Upper lobe of right lung (tissue), 1 donor: ENCODE data around the gene BRD4. TPM values are rescaled to one million over a fixed set of nuclear protein-coding genes. Genes with fewer than 3 reads are reported as not detected.

Experiments used
- ATAC-seq: fragments of 200-7000 bp; cut with Tn5 transposase; one replicate; pipeline ENCODE4 v1.9.1; 2020; ENCODE audit warnings: mild to moderate bottlenecking, moderate library complexity
- DNase-seq: peaks from one replicate; pipeline ENCODE4 v3.0.0-alpha.2; 2020
- H3K27ac ChIP-seq: fragments of 200-600 bp; one replicate; pipeline ENCODE4 v1.8.0; 2022
- H3K27me3 ChIP-seq: fragments of 200-600 bp; one replicate; pipeline ENCODE4 v1.8.0; 2022; ENCODE audit warnings: mild to moderate bottlenecking
- H3K36me3 ChIP-seq: fragments of 200-600 bp; one replicate; pipeline ENCODE4 v1.8.0; 2022
- H3K4me1 ChIP-seq: fragments of 200-600 bp; one replicate; pipeline ENCODE4 v1.8.0; 2022
- H3K4me3 ChIP-seq: fragments of 200-600 bp; one replicate; pipeline ENCODE4 v1.8.0; 2022; ENCODE audit warnings: mild to moderate bottlenecking
- H3K9me3 ChIP-seq: fragments of 200-600 bp; one replicate; pipeline ENCODE4 v1.8.0; 2022
- intact Hi-C: fragments of 100-400 bp; cut with DNase I; formaldehyde crosslinking; loops from one replicate; pipeline ENCODE4 v1.11.0; 2022
- total RNA-seq: library from RNA; stranded (reverse); fragmentation: NEBNext Ultra II Directional; extraction: Animal tissue kit (Norgen Biotek cat#: 25700); gene quantifications from one replicate; pipeline ENCODE4 v1.2.1, GENCODE V29; 2021
- TF ChIP-seq, protein P1 (sequence below): fragments of 200-600 bp; IDR thresholded peaks from one replicate; pipeline ENCODE4 v1.8.0; 2022; ENCODE audit warnings: antibody characterized with exemption
- donor health status: DM: no; HTN: yes; CAD: no; lungs with severe emphysema.

Gene BRD4
- total RNA-seq, 1 donor from 2014 or later = 101 TPM

DNA sequence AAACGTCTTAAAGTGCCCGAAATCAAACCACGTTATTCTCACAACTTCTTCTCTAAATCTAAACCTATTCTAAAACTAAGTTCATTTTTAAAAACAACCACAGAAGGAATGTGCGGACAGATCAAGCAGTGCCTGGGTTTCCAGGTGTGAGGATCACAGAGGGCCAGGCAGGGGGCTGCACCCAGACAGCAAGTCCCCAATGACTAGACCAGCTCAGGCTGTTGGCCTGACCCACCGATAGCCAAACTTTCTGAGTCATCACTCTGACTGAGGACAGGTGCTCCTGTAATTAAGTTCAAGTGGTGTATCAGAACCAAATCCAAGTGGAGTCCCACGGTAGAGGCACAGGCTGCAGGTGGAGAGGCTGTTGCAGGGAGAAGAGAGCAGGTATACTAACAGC is 62.5 kb downstream of the BRD4 start:
- Histone ChIP-seq H3K4me1 (peaks cover 59% of the 10 kb centered on the region), H3K4me3 (no peak overlapping the region), H3K27ac (no peak overlapping the region), H3K9me3 (no peaks in the 10 kb centered on the region), H3K36me3 (peaks cover 53% of the 10 kb centered on the region), H3K27me3 (no peaks in the 10 kb centered on the region)
- DNase-seq = no peak
- ATAC-seq = no peak
- TF ChIP-seq, protein P1, sequence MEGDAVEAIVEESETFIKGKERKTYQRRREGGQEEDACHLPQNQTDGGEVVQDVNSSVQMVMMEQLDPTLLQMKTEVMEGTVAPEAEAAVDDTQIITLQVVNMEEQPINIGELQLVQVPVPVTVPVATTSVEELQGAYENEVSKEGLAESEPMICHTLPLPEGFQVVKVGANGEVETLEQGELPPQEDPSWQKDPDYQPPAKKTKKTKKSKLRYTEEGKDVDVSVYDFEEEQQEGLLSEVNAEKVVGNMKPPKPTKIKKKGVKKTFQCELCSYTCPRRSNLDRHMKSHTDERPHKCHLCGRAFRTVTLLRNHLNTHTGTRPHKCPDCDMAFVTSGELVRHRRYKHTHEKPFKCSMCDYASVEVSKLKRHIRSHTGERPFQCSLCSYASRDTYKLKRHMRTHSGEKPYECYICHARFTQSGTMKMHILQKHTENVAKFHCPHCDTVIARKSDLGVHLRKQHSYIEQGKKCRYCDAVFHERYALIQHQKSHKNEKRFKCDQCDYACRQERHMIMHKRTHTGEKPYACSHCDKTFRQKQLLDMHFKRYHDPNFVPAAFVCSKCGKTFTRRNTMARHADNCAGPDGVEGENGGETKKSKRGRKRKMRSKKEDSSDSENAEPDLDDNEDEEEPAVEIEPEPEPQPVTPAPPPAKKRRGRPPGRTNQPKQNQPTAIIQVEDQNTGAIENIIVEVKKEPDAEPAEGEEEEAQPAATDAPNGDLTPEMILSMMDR = no peak
- intact Hi-C loops = loop anchor here (5.0 to 10.0 kb wide), 2 partner anchors 55 to 287 kb away; no protein-coding TSS in a partner anchor

- TF ChIP-seq, protein P1 = no peak
- Histone ChIP-seq H3K27me3 (no peaks in the 10 kb centered on the region), H3K4me1 (peaks cover 59% of the 10 kb centered on the region), H3K27ac (no peak overlapping the region), H3K36me3 (peaks cover 62% of the 10 kb centered on the region), H3K9me3 (no peaks in the 10 kb centered on the region), H3K4me3 (no peak overlapping the region)
- ATAC-seq = no peak
- DNase-seq = no peak
- intact Hi-C loops = no loop called here
These were observed 63.4 kb downstream of the BRD4 start for GRCh38 chr19:15268928-15269253.

DNA sequence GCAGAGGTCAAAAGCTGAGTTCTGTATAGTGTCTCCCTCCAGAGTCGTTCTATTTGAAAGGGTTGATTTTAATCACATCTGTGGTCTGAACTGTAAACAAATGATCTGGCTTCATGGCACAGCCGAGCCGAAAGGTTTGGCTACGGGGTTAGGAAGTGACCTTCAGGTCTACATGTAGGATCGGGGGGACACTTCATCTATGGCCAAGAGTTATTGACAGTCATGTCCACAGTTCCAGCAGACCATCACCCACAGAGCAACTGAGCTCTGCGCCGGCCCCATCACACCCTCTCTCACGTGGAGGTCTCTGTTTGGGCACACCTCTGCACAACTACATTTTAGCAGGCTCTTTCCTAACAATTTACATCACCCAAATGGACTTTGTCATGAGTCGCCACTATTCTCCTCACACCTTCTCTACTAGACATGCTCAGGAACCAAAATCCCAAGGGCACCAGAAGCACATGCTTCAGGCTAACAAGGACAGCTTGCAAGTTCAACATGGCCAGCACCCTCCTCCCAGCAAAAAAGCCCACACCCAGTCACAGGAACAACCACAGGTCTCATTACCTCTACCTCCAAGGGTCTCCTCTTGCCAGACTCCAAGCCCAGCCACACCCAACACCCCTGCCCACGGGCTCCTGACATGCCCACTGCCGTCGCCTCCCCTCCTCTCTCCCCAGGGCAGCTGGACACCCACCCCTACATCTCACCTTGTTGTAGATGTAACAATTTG is 64.0 kb downstream of the BRD4 start:
- Histone ChIP-seq H3K4me1 (peaks cover 55% of the 10 kb centered on the region), H3K27ac (no peak overlapping the region), H3K27me3 (no peaks in the 10 kb centered on the region), H3K4me3 (no peak overlapping the region), H3K36me3 (peaks cover 68% of the 10 kb centered on the region), H3K9me3 (no peaks in the 10 kb centered on the region)
- DNase-seq (no peak), ATAC-seq (no peak)
- TF ChIP-seq, protein P1 = no peak
- intact Hi-C loops = no loop called here

DNA sequence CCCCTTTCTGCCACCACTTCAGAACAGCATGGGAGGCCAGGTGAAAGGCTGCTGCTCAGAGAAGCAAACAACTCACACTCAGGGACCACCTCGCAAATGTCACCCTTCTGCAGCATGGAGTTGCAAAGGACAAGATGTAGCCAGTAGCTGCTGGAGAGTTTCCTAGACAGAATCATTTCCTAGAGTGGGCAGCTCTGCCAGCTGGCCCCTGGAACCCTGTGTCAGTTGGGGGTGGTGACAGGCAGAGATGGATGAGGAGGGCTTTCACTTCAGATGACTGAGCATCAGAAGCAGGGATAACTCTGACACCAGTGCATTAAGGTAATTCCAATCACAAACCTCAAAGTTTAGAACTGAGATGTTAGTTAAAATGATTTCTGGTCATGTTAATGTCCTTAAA is 65.7 kb downstream of the BRD4 start:
- Histone ChIP-seq H3K4me1 (peaks cover 48% of the 10 kb centered on the region), H3K36me3 (peaks cover 71% of the 10 kb centered on the region), H3K9me3 (no peaks in the 10 kb centered on the region), H3K4me3 (no peak overlapping the region), H3K27ac (peak overlapping the region; percentile 72), H3K27me3 (no peaks in the 10 kb centered on the region)
- intact Hi-C loops = no loop called here
- TF ChIP-seq, protein P1 = no peak
- DNase-seq (no peak), ATAC-seq (no peak)

- H3K36me3 ChIP-seq = peaks cover 71% of the 10 kb centered on the region
- intact Hi-C loops = no loop called here
These were observed 66.5 kb downstream of the BRD4 start for GRCh38 chr19:15265850-15266248.

More at GRCh38 chr19:15265850-15266248, 66.5 kb downstream of the BRD4 start:
- H3K4me3 ChIP-seq = no peak overlapping the region
- peak overlapping the region; percentile 72 for H3K27ac ChIP-seq
- TF ChIP-seq, protein P1 = no peak
- peaks cover 48% of the 10 kb centered on the region for H3K4me1 ChIP-seq
- DNase-seq = peak; percentile 88
- peak; percentile 65 for ATAC-seq
- no peaks in the 10 kb centered on the region for H3K27me3 ChIP-seq
- H3K9me3 ChIP-seq = no peaks in the 10 kb centered on the region
